Measurements from ENCODE around the gene GABBR2.

Gene GABBR2

GRCh38 chr9:98520221-98520960, 188.3 kb downstream of the GABBR2 start:
- no peak for TF ChIP-seq CTCF (IDR thresholded peaks at IDR 0.05; ENCODE audit: borderline replicate concordance, insufficient read depth, low read depth, low read length)
- no peak overlapping the region for H3K4me3 ChIP-seq (ENCODE audit: low read depth, low read length)

- no peak overlapping the region for H3K4me3 ChIP-seq (ENCODE audit: low read depth, low read length)
- TF ChIP-seq CTCF (IDR thresholded peaks at IDR 0.05; ENCODE audit: borderline replicate concordance, insufficient read depth, low read depth, low read length): no peak
These were observed 189.1 kb downstream of the GABBR2 start for GRCh38 chr9:98519641-98520040.

GRCh38 chr9:98518556-98518955, 190.2 kb downstream of the GABBR2 start:
- H3K4me3 ChIP-seq (ENCODE audit: low read depth, low read length): no peak overlapping the region
- TF ChIP-seq CTCF (IDR thresholded peaks at IDR 0.05; ENCODE audit: borderline replicate concordance, insufficient read depth, low read depth, low read length): no peak

- no peak for TF ChIP-seq CTCF (IDR thresholded peaks at IDR 0.05; ENCODE audit: borderline replicate concordance, insufficient read depth, low read depth, low read length)
- no peak overlapping the region for H3K4me3 ChIP-seq (ENCODE audit: low read depth, low read length)
These were observed 191.0 kb downstream of the GABBR2 start for GRCh38 chr9:98517761-98518160.

GRCh38 chr9:98516897-98517503, 191.7 kb downstream of the GABBR2 start:
- no peak overlapping the region for H3K4me3 ChIP-seq (ENCODE audit: low read depth, low read length)
- no peak for TF ChIP-seq CTCF (IDR thresholded peaks at IDR 0.05; ENCODE audit: borderline replicate concordance, insufficient read depth, low read depth, low read length)

GRCh38 chr9:98516205-98516896, 192.4 kb downstream of the GABBR2 start:
- H3K4me3 ChIP-seq (ENCODE audit: low read depth, low read length): no peak overlapping the region
- TF ChIP-seq CTCF (IDR thresholded peaks at IDR 0.05; ENCODE audit: borderline replicate concordance, insufficient read depth, low read depth, low read length): no peak

All from GM12875 (cell line).